ENCODE measurements around the gene TUBB2B.
"Not testable (repeated sequence)": the region's sequence is repeated elsewhere in the genome, so short reads cannot be mapped to it uniquely, and the experiment has no call there.

Gene TUBB2B

GRCh38 chr6:3190056-3190455 lies 37.4 kb downstream of the TUBB2B start:
- CTCF ChIA-PET, result no interaction called here
- TF ChIP-seq, protein P1, sequence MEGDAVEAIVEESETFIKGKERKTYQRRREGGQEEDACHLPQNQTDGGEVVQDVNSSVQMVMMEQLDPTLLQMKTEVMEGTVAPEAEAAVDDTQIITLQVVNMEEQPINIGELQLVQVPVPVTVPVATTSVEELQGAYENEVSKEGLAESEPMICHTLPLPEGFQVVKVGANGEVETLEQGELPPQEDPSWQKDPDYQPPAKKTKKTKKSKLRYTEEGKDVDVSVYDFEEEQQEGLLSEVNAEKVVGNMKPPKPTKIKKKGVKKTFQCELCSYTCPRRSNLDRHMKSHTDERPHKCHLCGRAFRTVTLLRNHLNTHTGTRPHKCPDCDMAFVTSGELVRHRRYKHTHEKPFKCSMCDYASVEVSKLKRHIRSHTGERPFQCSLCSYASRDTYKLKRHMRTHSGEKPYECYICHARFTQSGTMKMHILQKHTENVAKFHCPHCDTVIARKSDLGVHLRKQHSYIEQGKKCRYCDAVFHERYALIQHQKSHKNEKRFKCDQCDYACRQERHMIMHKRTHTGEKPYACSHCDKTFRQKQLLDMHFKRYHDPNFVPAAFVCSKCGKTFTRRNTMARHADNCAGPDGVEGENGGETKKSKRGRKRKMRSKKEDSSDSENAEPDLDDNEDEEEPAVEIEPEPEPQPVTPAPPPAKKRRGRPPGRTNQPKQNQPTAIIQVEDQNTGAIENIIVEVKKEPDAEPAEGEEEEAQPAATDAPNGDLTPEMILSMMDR (conservative IDR thresholded peaks at IDR 0.05; ENCODE audit: low read depth), result no peak
- POLR2A ChIA-PET (ENCODE audit: low non-redundant PET), result no interaction called here
- DNase-seq (ENCODE audit: low spot score), result no peak
- no peak overlapping the region for H3K27ac ChIP-seq

DNA sequence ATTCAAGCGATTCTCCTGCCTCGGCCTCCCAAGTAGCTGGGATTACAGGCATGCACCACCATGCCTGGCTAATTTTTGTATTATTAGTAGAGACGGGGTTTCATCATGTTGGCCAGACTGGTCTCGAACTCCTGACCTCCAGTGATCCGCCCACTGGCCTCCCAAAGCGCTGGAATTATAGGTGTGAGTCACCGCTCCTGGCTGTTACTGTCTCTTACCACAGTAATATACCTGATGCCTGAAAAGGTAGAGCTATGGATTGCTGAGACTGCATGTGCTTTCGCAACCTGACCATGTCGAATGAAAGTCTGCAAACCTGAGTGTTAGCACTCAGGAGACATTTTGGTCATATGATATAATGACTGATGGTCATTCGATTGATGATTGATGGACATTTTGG lies 38.3 kb downstream of the TUBB2B start:
- POLR2A ChIA-PET (ENCODE audit: low non-redundant PET), result interaction anchor here (0.5 kb wide), 1 partner anchor 59 kb away, joined by 10 read pairs; no protein-coding TSS in a partner anchor
- H3K27ac ChIP-seq; DNase-seq (ENCODE audit: low spot score); CTCF ChIA-PET: not testable (repeated sequence)

DNA sequence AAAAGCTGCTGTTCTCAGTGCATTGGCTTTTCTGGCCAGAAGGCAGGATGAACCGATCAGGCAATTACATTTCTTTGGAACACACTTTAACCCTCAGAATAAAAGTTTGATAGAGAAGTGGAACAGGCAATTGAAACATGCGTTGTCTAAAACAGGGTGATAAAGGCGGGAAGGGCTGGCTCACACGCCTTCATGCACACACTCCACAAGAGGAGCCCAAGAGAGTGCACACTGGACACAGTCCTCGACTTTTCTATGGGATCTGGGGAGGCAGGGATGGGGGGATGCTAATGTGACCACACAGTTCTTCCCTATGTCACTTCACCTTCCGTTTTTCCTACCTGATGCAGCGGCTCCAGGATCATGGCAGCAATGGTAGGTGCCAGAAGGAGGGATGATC lies 39.2 kb downstream of the TUBB2B start:
- POLR2A ChIA-PET (ENCODE audit: low non-redundant PET), result no interaction called here
- CTCF ChIA-PET, result no interaction called here
- no peak overlapping the region for H3K27ac ChIP-seq
- TF ChIP-seq, protein P1 (conservative IDR thresholded peaks at IDR 0.05; ENCODE audit: low read depth), result no peak
- DNase-seq (ENCODE audit: low spot score), result no peak

DNA sequence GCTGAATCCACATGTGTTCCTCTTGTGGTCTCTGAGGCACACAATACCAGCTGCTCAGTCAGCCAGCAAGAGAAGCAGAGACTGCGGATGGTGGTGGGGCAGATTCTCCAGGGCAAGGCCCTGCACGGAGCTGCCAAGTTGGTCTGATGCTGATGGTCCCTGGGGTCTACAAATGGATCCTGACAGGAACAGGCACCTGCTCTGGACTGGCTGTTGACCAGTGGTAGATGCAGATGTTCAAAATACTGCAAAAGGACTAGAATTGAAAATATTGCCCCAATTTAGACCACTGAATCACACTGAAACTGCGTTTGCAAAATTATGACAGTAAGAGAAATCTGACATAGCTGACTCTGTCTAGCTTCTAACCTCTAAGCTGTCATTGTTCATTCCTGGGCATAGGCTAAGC lies 40.5 kb downstream of the TUBB2B start:
- POLR2A ChIA-PET (ENCODE audit: low non-redundant PET), result interaction anchor here (0.5 kb wide), 1 partner anchor 17 kb away, joined by 5 read pairs; no protein-coding TSS in a partner anchor
- TF ChIP-seq, protein P1 (conservative IDR thresholded peaks at IDR 0.05; ENCODE audit: low read depth), result no peak
- CTCF ChIA-PET, result no interaction called here
- no peak overlapping the region for H3K27ac ChIP-seq
- DNase-seq (ENCODE audit: low spot score), result no peak

- DNase-seq (ENCODE audit: low spot score), result no peak
- CTCF ChIA-PET, result no interaction called here
- H3K27ac ChIP-seq, result no peak overlapping the region
- TF ChIP-seq, protein P1 (conservative IDR thresholded peaks at IDR 0.05; ENCODE audit: low read depth), result no peak
- POLR2A ChIA-PET (ENCODE audit: low non-redundant PET), result no interaction called here
Measured at GRCh38 chr6:3183066-3183465, 44.4 kb downstream of the TUBB2B start.

DNA sequence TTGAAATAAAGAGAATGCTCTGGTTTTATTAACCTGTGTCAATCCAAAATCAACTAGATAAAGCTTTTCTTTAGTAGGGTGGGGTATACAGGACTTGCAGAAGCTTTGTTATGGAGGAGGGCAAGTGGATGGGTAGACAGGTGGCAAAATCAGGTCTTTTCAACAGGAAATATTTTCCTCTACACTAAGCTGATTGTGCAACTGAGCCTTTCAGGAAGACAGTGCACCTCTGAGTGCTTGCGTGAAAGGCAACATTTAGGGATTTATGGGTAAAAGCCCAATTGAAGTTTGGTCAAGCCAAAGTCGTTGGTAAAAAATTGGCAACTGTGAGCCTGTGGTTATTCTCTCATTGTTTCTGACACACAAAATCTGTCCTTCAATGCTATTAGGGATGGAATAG lies 46.3 kb downstream of the TUBB2B start:
- ChIA-PET CTCF (no interaction called here), POLR2A (ENCODE audit: low non-redundant PET) (no interaction called here)
- no peak overlapping the region for H3K27ac ChIP-seq
- no peak for DNase-seq (ENCODE audit: low spot score)
- TF ChIP-seq, protein P1 (conservative IDR thresholded peaks at IDR 0.05; ENCODE audit: low read depth), result no peak

- POLR2A ChIA-PET (ENCODE audit: low non-redundant PET); DNase-seq (ENCODE audit: low spot score); H3K27ac ChIP-seq; CTCF ChIA-PET: not testable (repeated sequence)
Measured at GRCh38 chr6:3179945-3180344, 47.5 kb downstream of the TUBB2B start.

DNA sequence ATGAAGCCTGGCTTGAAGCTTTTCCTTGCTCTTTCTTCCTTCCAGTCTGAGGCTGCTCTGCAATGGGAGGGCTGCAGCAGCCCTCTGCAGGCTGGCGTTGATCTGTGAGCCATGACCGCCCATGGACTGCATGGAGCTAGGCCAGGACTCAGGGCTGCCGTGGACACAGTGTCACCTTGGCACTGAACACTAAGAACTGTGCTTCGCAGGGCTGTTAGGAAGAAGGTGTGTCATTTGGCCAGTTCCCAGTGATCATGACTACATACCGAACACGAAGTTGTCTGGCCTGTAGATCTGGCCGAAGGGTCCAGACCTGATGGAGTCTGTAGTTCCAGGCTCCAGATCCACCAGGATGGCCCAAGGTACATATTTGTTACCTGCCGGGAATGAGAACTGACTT lies 48.8 kb downstream of the TUBB2B start:
- POLR2A ChIA-PET (ENCODE audit: low non-redundant PET); DNase-seq (ENCODE audit: low spot score); CTCF ChIA-PET; H3K27ac ChIP-seq: not testable (repeated sequence)

Measured in RWPE1 (cell line).